Superior temporal gyrus (tissue), 1 donor: ENCODE measurements around the gene RGP1.

Experiments
- DNase-seq: peaks from one replicate; pipeline ENCODE4 v3.0.0-alpha.2; 2016; ENCODE audit errors: extremely low spot score

Gene RGP1

GRCh38 chr9:35748858-35749514 lies at the start of gene RGP1, which contains the start of gene GBA2:
RGP1 (plus strand) TSS chr9:35749287; CDS start chr9:35749756, 469 bp downstream.
GBA2 (minus strand) TSS chr9:35749228; CDS start chr9:35748704, 524 bp downstream.
- DNase-seq, result peak; percentile 77

- DNase-seq, result no peak
Measured at GRCh38 chr9:35700031-35700430, 49.1 kb upstream of the RGP1 start.

GRCh38 chr9:35700942-35701341 lies 48.1 kb upstream of the RGP1 start:
- no peak for DNase-seq

- DNase-seq, result no peak
Measured at GRCh38 chr9:35702696-35703095, 46.4 kb upstream of the RGP1 start.

GRCh38 chr9:35703906-35704672 lies 45.0 kb upstream of the RGP1 start:
- no peak for DNase-seq

GRCh38 chr9:35705372-35705771 lies 43.7 kb upstream of the RGP1 start:
- no peak for DNase-seq

GRCh38 chr9:35705836-35706430 lies 43.2 kb upstream of the RGP1 start:
- no peak for DNase-seq

GRCh38 chr9:35706951-35707350 lies 42.1 kb upstream of the RGP1 start:
- DNase-seq, result no peak

- DNase-seq, result no peak
Measured at GRCh38 chr9:35708146-35708545, 40.9 kb upstream of the RGP1 start.

GRCh38 chr9:35710818-35711500 lies 38.1 kb upstream of the RGP1 start:
- DNase-seq, result no peak

- no peak for DNase-seq
Measured at GRCh38 chr9:35711501-35712428, 37.3 kb upstream of the RGP1 start.

- no peak for DNase-seq
Measured at GRCh38 chr9:35712762-35713400, 36.2 kb upstream of the RGP1 start.

GRCh38 chr9:35713578-35713977 lies 35.5 kb upstream of the RGP1 start:
- no peak for DNase-seq

GRCh38 chr9:35714123-35714522 lies 35.0 kb upstream of the RGP1 start:
- no peak for DNase-seq

GRCh38 chr9:35714579-35715252 lies 34.4 kb upstream of the RGP1 start:
- DNase-seq, result no peak

GRCh38 chr9:35716230-35716629 lies 32.9 kb upstream of the RGP1 start:
- DNase-seq, result no peak

GRCh38 chr9:35717132-35717870 lies 31.8 kb upstream of the RGP1 start:
- DNase-seq, result no peak

GRCh38 chr9:35718721-35719511 lies 30.2 kb upstream of the RGP1 start:
- DNase-seq, result no peak

GRCh38 chr9:35719546-35719945 lies 29.5 kb upstream of the RGP1 start:
- DNase-seq, result no peak
